GM19438 (cell line): Measurements from ENCODE around the gene ARVCF.

ENCODE experiments used
- ATAC-seq: cut with Tn5 transposase; IDR thresholded peaks from one replicate; pipeline ENCODE4 v1.9.1; 2021; ENCODE audit warnings: low read depth; ENCODE audit not compliant: unreplicated experiment

ARVCF gene

GRCh38 chr22:19988331-19988808 lies 28.3 kb downstream of the ARVCF start:
- ATAC-seq, result no peak

- no peak for ATAC-seq
Measured at GRCh38 chr22:19987394-19988306, 29.0 kb downstream of the ARVCF start.

- peak; percentile 67 for ATAC-seq
Measured at GRCh38 chr22:19986410-19987341, 29.9 kb downstream of the ARVCF start.

DNA sequence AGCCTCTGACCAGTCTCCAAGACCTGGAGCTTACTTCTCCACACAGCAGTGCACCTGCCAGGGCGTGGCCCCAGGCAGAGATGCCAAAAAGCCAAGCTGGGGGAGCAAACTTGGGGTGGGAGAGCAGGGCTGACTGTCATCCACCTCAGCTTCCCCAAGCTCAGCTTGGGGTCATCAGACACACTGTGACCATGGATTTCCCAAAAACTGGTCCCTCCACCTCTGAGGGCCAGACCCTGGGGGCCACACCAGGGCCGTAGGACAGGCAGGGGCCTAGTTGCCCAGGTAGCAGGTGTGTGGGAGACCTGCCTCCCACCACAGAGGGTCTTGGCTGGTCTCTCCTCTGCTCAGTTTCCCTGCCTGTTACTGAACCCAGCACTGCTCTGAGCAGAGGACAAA lies 30.6 kb downstream of the ARVCF start:
- ATAC-seq, result no peak

- no peak for ATAC-seq
Measured at GRCh38 chr22:19984851-19985811, 31.5 kb downstream of the ARVCF start.

DNA sequence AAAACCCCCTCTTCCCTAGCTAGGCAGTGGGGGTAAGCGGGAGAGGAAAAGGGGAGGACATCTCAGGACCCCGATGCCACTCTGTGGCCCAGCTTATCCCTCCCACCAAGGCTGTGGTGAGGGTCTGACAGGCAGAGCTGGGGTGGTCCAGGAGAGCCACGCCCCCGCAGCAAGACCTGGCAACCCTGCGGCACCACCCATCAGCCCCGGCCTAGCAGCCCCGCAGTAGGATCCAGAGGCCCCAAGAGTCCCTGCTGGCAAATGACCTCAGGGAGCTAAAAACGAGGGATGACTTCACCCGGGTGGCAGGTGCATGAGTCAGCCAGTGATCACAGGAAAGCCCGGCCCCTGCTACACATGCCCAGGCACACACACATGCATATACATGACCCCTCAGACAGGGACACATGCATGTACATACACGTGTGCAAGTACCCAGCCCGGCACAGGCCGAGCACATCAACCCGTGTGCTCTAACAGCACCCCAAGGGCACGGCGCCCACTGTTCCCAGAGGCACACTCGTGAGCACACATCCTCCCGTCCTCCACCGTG lies 32.3 kb downstream of the ARVCF start:
- no peak for ATAC-seq

GRCh38 chr22:19983741-19984140 lies 32.9 kb downstream of the ARVCF start:
- ATAC-seq, result no peak

GRCh38 chr22:19982991-19983578 lies 33.5 kb downstream of the ARVCF start:
- ATAC-seq, result no peak

DNA sequence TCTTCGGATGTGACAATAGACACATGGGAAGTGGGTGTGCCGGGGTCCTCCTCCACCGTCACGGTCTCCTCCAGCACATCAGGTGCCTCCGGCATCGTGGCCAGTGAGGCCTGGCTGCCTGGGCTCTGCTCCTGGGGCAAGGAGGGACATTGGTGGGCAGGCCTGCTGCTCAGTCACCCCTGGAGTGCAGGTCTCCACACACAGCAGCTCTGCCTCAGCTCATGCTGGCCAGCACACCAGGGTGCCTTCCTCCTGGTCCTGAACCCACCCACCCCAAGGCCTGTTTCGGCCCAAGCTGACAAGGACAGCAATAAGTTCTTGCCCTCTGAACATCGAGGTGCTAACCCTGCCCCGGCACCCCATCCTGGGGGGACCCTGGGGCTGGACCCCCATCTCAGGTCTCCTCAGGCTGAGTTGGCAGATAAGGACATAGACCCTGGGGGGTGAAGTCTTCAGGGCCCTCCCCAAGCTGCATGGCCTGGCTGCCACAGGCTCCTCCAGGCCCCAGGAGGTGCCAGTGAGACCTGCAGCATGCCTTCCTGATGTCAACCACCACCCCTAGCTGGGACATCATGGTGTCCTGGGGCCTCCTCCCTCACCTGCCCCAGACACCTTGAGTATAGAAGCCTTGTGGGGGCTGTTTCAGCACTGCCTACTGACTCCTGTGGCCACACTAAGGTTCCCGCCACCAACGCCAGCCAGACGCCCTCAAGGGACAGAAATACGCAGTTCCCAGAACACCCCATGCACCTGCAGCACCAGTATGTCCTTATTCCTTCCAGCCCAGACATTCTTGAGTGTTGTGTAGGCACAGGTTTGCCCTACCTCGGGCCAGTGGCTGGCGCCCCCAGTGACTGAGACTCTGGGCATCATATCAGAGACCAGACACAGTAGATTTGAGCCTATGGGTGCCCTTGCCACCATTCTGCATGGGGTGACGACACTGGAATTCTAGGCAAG lies 34.4 kb downstream of the ARVCF start:
- no peak for ATAC-seq

DNA sequence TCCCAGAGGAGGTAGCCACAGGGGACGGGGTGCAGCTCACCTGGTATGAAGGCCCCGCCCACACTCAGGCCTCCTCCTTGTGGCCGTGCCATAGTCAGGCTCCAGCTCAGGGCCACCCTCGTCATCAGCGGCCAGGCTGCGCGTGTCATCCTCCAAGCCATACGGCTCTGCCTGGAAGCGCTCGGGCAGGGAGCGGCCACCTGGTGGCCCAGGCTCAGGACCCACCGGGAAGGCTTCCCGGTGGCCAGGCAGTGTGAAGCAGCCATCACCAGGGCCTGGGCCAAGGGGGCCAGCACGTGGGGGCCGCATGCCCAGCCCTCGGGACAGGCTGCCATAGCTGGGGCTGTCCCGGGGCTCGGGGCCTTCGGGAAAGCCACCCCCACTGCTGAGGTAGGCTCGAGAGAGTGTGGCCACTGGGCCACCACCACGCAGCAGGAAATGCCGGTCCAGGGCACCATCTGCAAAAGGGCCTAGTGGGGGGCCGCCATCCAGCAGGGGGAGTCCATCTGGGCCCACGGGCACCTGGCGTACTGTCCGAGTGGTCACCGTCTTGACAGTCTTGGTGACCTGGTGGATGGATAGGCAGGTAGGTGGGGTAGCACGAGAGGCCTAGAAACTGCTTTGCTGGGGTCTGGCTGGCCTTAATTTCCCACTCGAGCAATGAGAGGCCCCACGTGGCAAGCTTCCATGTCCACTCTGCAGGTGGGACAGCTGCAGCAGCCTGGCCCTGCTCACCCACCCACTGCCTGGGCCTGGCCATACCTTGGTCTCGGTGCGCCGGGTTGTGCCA lies 35.3 kb downstream of the ARVCF start:
- ATAC-seq, result no peak

DNA sequence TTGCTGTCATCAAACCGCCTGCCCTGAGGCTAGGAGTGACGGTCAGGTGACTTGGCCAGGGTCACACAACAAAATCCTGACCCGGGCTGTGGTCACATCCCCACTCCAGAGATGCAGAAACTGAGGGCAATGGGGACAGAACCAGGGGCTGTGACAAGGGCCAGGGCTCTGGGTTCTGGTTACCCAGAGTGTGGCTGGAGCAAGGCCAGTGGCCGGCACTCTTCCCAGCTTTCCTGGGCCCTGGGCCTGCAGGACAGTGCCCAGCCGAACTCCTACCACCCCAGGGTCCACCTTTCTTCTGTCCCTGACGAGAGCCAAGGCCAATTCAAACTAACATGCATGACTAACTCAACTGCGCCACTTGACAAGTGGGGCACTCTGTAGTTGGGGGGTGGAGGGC lies 35.9 kb downstream of the ARVCF start:
- no peak for ATAC-seq

- no peak for ATAC-seq
Measured at GRCh38 chr22:19979712-19980493, 36.7 kb downstream of the ARVCF start.

DNA sequence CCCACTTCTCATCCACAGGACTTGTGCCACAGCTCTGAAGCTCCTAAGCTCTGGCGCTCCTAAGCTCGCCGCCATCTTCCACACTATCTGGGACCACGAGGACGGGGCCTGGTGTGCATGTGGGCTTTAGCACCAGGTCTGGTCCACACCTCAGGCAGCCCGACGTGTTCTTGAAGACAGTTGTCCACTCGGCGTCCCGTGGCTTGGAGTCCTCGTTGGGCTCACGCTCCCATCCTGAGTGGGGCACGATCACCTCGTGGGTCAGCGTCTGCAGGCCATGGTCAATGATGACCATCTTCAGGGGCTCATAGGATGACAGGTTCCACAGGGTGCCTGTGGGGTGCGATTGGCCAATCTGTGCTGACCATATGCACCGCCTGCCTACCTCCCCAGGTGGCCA lies 37.9 kb downstream of the ARVCF start:
- no peak for ATAC-seq

- no peak for ATAC-seq
Measured at GRCh38 chr22:19977296-19978243, 39.1 kb downstream of the ARVCF start.

DNA sequence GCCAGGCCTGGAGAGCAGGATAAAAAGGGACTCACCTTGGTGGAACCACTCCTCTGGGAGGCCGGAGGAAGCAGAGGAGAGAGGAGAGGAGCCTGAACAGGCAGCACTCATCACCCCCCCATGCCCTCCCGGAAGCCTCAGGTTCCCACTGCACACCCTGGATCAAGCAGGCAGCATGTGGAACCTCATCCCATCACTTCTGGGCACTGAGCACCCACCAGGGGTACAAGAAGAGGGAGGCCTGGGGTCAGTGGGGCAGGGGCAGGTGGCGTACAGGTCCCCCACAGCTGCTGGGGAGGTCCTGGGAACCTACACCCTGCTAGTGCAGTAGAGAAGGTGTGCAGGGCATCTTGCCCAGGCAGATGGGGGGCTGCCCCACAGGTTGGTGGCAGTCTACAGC lies 40.0 kb downstream of the ARVCF start:
- no peak for ATAC-seq

DNA sequence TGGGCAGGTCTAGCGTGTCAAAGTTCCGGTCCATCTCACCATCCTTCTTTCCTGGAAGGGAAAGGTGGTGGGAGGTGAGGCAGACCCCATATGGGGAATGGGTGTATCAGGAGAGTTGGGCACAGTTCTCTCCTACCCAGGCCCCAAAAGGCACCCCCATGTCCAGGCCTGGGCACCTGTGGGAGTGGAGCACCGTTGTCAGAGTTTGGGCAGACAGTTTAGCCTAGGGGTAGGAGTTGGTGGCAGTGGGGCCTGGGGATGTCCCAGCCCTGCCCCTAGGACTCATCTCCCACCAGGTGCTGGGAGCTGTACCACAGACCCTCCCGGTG lies 41.0 kb downstream of the ARVCF start:
- ATAC-seq, result no peak
